ENCODE data around the gene SLC16A1.

The SLC16A1 gene

DNA sequence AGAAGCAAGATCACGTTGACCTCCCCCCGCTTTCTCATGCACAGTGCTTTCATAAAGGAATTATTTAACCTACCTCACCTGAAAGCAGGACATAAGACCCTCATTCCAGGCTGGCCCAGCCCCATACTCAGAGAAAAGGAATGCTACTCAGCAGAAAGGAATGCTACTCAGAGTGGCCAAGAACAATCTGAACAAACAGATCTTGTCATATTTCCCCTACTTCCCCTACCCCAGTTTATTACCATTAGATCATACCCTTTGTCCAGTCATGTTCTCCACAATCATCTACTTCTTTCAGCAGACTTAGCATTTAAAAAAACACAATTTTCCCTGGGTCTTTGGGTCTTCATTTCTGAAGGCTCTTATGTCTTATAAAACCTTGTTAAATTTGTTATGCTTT, 89.8 kb downstream of the SLC16A1 start:
- TF ChIP-seq FOXP2 (optimal IDR thresholded peaks at IDR 0.05; ENCODE audit: borderline replicate concordance, extremely low read depth, extremely low read length, insufficient read depth) (no peak), POLR2AphosphoS5 (IDR thresholded peaks at IDR 0.05; ENCODE audit: low read depth, low read length) (no peak)

DNA sequence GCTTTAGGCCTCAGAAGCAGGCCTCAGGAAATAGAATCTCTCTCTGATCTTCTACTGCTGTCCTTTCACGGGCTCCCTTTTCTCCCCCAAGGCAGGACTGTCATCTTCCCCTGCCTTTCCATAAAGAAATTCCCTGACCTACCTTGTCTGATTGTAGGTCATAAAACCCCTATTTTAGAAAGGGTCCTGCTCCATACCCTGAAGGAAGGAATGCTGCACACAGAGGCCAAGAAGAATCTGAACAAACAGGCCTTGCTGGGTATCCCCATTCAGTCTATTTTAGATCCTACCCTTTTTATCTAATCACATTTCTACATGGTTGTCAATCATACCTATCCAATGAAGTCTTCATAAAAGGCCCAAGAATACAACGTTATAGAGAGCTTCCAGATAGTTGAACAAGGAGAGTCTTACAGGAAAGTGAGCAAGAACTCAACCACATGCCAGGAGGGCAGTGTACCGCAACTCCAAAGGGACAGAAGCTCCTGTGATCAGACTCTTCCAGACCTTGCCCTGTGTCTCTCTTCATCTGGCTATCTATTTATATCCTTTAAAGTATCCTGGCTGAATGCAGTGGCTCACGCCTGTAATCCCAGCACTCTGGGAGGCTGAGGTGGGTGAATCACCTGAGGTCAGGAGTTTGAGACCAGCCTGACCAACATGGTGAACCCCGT, 93.1 kb downstream of the SLC16A1 start:
- TF ChIP-seq, protein P1, sequence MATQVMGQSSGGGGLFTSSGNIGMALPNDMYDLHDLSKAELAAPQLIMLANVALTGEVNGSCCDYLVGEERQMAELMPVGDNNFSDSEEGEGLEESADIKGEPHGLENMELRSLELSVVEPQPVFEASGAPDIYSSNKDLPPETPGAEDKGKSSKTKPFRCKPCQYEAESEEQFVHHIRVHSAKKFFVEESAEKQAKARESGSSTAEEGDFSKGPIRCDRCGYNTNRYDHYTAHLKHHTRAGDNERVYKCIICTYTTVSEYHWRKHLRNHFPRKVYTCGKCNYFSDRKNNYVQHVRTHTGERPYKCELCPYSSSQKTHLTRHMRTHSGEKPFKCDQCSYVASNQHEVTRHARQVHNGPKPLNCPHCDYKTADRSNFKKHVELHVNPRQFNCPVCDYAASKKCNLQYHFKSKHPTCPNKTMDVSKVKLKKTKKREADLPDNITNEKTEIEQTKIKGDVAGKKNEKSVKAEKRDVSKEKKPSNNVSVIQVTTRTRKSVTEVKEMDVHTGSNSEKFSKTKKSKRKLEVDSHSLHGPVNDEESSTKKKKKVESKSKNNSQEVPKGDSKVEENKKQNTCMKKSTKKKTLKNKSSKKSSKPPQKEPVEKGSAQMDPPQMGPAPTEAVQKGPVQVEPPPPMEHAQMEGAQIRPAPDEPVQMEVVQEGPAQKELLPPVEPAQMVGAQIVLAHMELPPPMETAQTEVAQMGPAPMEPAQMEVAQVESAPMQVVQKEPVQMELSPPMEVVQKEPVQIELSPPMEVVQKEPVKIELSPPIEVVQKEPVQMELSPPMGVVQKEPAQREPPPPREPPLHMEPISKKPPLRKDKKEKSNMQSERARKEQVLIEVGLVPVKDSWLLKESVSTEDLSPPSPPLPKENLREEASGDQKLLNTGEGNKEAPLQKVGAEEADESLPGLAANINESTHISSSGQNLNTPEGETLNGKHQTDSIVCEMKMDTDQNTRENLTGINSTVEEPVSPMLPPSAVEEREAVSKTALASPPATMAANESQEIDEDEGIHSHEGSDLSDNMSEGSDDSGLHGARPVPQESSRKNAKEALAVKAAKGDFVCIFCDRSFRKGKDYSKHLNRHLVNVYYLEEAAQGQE (IDR thresholded peaks at IDR 0.05; ENCODE audit: insufficient read depth in 1 of 2, low read depth in 2 of 2, low read length in 2 of 2): no peak
- no peak for TF ChIP-seq SIN3A (IDR thresholded peaks at IDR 0.05; ENCODE audit: borderline replicate concordance, insufficient read depth, low read length)
- no peak for TF ChIP-seq FOXP2 (optimal IDR thresholded peaks at IDR 0.05; ENCODE audit: borderline replicate concordance, extremely low read depth, extremely low read length, insufficient read depth)
- TF ChIP-seq POLR2AphosphoS5 (IDR thresholded peaks at IDR 0.05; ENCODE audit: low read depth, low read length): no peak
- TF ChIP-seq TAF1 (IDR thresholded peaks at IDR 0.05; ENCODE audit: borderline replicate concordance, insufficient read depth, low read length): no peak

Data from PFSK-1 (cell line).